ENCODE results near the gene UGT3A1. TPM values are rescaled to one million over a fixed set of nuclear protein-coding genes. Genes with fewer than 3 reads are reported as not detected.

Gene UGT3A1
- total and polyA plus RNA-seq, 2 of the 13 experiments (the other 11 are each of a cell fraction or from before 2014, with no cell fraction given), result not detected

GRCh38 chr5:35919191-35919590, 72.0 kb downstream of the UGT3A1 start:
- ATAC-seq, result no peak
- 13% methylated on average over 4 of the region's 4 CpGs for WGBS (ENCODE audit: low lambda C conversion rate)
- DNase-seq (ENCODE audit: low spot score), result no peak
- TF ChIP-seq ZNF562 (CRISPR knock-in tag; IDR thresholded peaks at IDR 0.05; ENCODE audit: borderline replicate concordance), result no peak
- no peak for TF ChIP-seq RFXAP (CRISPR knock-in tag; IDR thresholded peaks at IDR 0.05; ENCODE audit: borderline replicate concordance)
- TF ChIP-seq, protein P1, sequence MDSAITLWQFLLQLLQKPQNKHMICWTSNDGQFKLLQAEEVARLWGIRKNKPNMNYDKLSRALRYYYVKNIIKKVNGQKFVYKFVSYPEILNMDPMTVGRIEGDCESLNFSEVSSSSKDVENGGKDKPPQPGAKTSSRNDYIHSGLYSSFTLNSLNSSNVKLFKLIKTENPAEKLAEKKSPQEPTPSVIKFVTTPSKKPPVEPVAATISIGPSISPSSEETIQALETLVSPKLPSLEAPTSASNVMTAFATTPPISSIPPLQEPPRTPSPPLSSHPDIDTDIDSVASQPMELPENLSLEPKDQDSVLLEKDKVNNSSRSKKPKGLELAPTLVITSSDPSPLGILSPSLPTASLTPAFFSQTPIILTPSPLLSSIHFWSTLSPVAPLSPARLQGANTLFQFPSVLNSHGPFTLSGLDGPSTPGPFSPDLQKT (CRISPR knock-in tag; IDR thresholded peaks at IDR 0.05; ENCODE audit: borderline replicate concordance), result no peak
- TF ChIP-seq RARG (CRISPR knock-in tag; IDR thresholded peaks at IDR 0.05; ENCODE audit: low read depth), result no peak
- no peak for TF ChIP-seq ARHGAP35 (CRISPR knock-in tag; IDR thresholded peaks at IDR 0.05; ENCODE audit: borderline replicate concordance)
- TF ChIP-seq, protein P2, sequence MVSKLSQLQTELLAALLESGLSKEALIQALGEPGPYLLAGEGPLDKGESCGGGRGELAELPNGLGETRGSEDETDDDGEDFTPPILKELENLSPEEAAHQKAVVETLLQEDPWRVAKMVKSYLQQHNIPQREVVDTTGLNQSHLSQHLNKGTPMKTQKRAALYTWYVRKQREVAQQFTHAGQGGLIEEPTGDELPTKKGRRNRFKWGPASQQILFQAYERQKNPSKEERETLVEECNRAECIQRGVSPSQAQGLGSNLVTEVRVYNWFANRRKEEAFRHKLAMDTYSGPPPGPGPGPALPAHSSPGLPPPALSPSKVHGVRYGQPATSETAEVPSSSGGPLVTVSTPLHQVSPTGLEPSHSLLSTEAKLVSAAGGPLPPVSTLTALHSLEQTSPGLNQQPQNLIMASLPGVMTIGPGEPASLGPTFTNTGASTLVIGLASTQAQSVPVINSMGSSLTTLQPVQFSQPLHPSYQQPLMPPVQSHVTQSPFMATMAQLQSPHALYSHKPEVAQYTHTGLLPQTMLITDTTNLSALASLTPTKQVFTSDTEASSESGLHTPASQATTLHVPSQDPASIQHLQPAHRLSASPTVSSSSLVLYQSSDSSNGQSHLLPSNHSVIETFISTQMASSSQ (IDR thresholded peaks at IDR 0.05; ENCODE audit: low read depth), result no peak
- TF ChIP-seq, protein P2 (CRISPR knock-in tag; IDR thresholded peaks at IDR 0.05; ENCODE audit: borderline replicate concordance), result no peak
- no peak for TF ChIP-seq ZNF407 (CRISPR knock-in tag; IDR thresholded peaks at IDR 0.05; ENCODE audit: not compliant biosample characterization)
- no peak for TF ChIP-seq NKX3-1 (CRISPR knock-in tag; IDR thresholded peaks at IDR 0.05)
- no peak for TF ChIP-seq ZBTB3 (CRISPR knock-in tag; IDR thresholded peaks at IDR 0.05; ENCODE audit: borderline replicate concordance, low read depth)

More at GRCh38 chr5:35919191-35919590, 72.0 kb downstream of the UGT3A1 start:
- CTCF ChIA-PET (ENCODE audit: low intra/inter-chr PET ratio, low total read pairs), result no interaction called here
- H3K4me2 ChIP-seq (ENCODE audit: low read depth, low read length), result no peak overlapping the region
- H2AFZ ChIP-seq (ENCODE audit: low read length), result no peak overlapping the region
- no peak overlapping the region for H3K9ac ChIP-seq (ENCODE audit: insufficient read depth, low read depth, low read length)
- no peaks in the 10 kb centered on the region for H3K9me3 ChIP-seq (ENCODE audit: low read length)
- intact Hi-C loops (cut with micrococcal nuclease; ENCODE audit: unreplicated experiment), result no loop called here
- H3K27me3 ChIP-seq (ENCODE audit: control insufficient read depth in 1 of 2, insufficient read depth in 2 of 2, low read length in 2 of 2), result no peaks in the 10 kb centered on the region
- in situ Hi-C loops (cut with HindIII; ENCODE audit: extremely low pct_ligation_motif_present, low pct_unique_long_range_greater_than_20kb), result no loop called here
- H3K4me3 ChIP-seq (replicated peaks in 1 of 3; ENCODE audit: insufficient read depth in 1 of 3, low read depth in 2 of 3, low read length in 3 of 3), result no peak overlapping the region
- no TSS peak for BruUV-seq (replicated peaks)
- POLR2A ChIA-PET, result no interaction called here
- no peaks in the 10 kb centered on the region for H3K36me3 ChIP-seq (replicated peaks in 1 of 2; ENCODE audit: control insufficient read depth in 1 of 2, insufficient read depth in 2 of 2, low read length in 2 of 2)
- no peaks in the 10 kb centered on the region for H4K20me1 ChIP-seq (ENCODE audit: insufficient read depth, low read length)
- no peaks in the 10 kb centered on the region for H3K4me1 ChIP-seq (ENCODE audit: insufficient read depth, low read length)
- FAIRE-seq, result no peak
- H3K27ac ChIP-seq (ENCODE audit: extremely low read length, insufficient read depth, low read length), result no peak overlapping the region
- H3K79me2 ChIP-seq (ENCODE audit: insufficient read depth, low read length), result no peaks in the 10 kb centered on the region
